ENCODE measurements around the gene L3MBTL4. TPM values are rescaled to one million over a fixed set of nuclear protein-coding genes. Genes with fewer than 3 reads are reported as not detected.

Gene L3MBTL4
- total RNA-seq, 4 donors from 2014 or later, result 0.40 to 3.8 (median 0.76) TPM

DNA sequence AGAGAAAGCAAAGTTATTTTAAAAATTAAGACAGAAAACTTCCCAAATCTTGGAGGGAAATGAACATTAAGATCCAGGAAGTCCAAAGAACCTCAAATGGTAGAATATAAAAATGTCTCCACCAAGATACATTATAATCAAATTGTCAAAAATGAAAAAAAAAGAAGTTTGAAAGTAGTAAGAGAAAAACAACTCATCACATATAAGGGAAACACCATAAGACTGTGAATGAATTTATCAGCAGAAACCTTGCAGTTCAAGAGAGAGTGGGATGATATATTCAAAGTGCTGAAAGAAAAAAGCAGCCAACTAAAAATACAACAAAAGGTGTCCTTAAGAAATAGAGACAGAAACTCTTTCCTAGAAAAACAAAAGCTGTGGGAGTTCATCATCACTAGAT is 73.0 kb downstream of the L3MBTL4 start:
- Histone ChIP-seq H3K27me3 (no peaks in the 10 kb centered on the region), H3K36me3 (no peaks in the 10 kb centered on the region), H3K9me3 (peaks cover 0 to 7% (median 0%) of the 10 kb centered on the region in 3 donors), H3K4me3 (no peak overlapping the region), H3K27ac (no peak overlapping the region), H3K4me1 (no peaks in the 10 kb centered on the region)
- intact Hi-C loops (cut with DNase I; ENCODE audit: low total_unique reads), result no loop called here
- in situ Hi-C loops (cut with MboI; ENCODE audit: low sequenced_read_pairs in 4 of 4), result loop anchor here in 2 of 4 donors (25.0 kb wide), 1 partner anchor 104 kb away; no protein-coding TSS in a partner anchor
- ATAC-seq (no peak), DNase-seq (no peak)
- no peak for TF ChIP-seq POLR2A (IDR thresholded peaks at IDR 0.05)
- TF ChIP-seq, protein P1, sequence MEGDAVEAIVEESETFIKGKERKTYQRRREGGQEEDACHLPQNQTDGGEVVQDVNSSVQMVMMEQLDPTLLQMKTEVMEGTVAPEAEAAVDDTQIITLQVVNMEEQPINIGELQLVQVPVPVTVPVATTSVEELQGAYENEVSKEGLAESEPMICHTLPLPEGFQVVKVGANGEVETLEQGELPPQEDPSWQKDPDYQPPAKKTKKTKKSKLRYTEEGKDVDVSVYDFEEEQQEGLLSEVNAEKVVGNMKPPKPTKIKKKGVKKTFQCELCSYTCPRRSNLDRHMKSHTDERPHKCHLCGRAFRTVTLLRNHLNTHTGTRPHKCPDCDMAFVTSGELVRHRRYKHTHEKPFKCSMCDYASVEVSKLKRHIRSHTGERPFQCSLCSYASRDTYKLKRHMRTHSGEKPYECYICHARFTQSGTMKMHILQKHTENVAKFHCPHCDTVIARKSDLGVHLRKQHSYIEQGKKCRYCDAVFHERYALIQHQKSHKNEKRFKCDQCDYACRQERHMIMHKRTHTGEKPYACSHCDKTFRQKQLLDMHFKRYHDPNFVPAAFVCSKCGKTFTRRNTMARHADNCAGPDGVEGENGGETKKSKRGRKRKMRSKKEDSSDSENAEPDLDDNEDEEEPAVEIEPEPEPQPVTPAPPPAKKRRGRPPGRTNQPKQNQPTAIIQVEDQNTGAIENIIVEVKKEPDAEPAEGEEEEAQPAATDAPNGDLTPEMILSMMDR (IDR thresholded peaks at IDR 0.05 in 4 of 5, conservative IDR thresholded peaks at IDR 0.05 in 1 of 5), result no peak

DNA sequence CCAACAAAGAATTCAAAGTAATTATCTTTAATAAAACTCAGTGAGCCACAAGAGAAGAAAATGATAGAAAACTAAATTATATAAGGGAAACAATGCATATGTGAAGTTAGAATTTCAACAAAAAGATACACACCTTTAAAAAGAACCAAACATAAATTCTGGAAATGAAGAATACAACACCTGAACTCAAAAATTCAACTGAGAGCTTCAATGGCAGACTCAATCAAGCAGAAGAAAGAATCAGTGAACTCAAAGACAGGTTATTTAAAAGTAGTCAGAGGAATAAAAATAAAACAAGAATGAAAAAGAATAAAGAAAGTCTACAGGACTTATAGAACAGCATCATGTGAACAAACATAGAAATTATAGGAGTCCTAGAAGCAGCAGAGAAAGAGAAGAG is 73.4 kb downstream of the L3MBTL4 start:
- intact Hi-C loops (cut with DNase I; ENCODE audit: low total_unique reads), result no loop called here
- no peak overlapping the region for H3K4me3 ChIP-seq
- in situ Hi-C loops (cut with MboI; ENCODE audit: low sequenced_read_pairs in 4 of 4), result loop anchor here in 2 of 4 donors (25.0 kb wide), 1 partner anchor 104 kb away; no protein-coding TSS in a partner anchor
- H3K9me3 ChIP-seq, result peaks cover 0 to 7% (median 0%) of the 10 kb centered on the region in 3 donors
- H3K36me3 ChIP-seq, result no peaks in the 10 kb centered on the region
- H3K4me1 ChIP-seq, result no peaks in the 10 kb centered on the region
- TF ChIP-seq, protein P1 (IDR thresholded peaks at IDR 0.05 in 4 of 5, conservative IDR thresholded peaks at IDR 0.05 in 1 of 5), result no peak
- TF ChIP-seq POLR2A (IDR thresholded peaks at IDR 0.05), result no peak
- H3K27me3 ChIP-seq, result no peaks in the 10 kb centered on the region
- DNase-seq, result no peak
- no peak for ATAC-seq
- H3K27ac ChIP-seq, result no peak overlapping the region

DNA sequence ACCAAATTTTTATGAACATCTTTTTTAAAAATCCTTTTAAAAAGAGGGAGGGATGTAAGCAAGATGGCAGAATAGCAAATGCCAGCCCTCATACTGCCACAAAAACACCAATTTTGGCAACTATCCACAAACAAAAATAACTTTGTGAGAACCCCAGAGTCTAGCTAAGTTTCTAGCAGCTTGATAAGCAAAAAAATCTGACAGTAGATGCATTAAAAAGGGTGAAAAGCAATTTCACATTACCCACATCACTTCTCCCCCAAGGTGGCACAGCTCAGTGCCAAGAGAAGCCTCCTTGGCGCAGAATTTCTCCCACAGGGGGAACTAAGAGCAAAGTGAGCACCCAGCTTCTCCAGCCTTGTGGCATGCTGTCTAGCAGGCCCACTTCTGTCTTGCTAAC is 74.6 kb downstream of the L3MBTL4 start:
- in situ Hi-C loops (cut with MboI; ENCODE audit: low sequenced_read_pairs in 4 of 4) (loop anchor here in 2 of 4 donors (25.0 kb wide), 1 partner anchor 103 kb away; no protein-coding TSS in a partner anchor), intact Hi-C loops (cut with DNase I; ENCODE audit: low total_unique reads) (no loop called here)
- no peaks in the 10 kb centered on the region for H3K4me1 ChIP-seq
- no peak for ATAC-seq
- no peak overlapping the region for H3K27ac ChIP-seq
- TF ChIP-seq, protein P1 (IDR thresholded peaks at IDR 0.05 in 4 of 5, conservative IDR thresholded peaks at IDR 0.05 in 1 of 5), result no peak
- TF ChIP-seq POLR2A (IDR thresholded peaks at IDR 0.05), result no peak
- peaks cover 0 to 7% (median 0%) of the 10 kb centered on the region in 3 donors for H3K9me3 ChIP-seq
- H3K27me3 ChIP-seq, result no peaks in the 10 kb centered on the region
- no peak for DNase-seq
- H3K4me3 ChIP-seq, result no peak overlapping the region
- no peaks in the 10 kb centered on the region for H3K36me3 ChIP-seq

DNA sequence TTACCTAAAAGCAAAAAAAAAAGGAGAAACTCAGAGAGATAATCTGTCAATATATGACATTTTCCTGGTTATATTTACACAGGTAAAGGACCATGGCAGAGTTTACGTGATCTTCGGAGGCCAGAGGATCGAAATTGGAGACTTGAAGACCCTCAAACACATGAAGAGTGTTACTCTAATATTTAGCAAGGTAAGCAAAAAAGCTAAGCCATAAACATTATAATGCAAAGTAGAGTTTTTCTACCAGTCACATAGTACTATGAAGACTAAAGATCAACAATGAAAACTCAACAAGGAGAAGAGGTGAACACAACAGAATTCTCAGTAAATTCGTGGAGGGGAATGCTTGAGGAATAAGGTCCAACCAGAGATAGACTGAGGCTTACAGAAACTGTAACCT is 78.5 kb downstream of the L3MBTL4 start:
- TF ChIP-seq, protein P1 (IDR thresholded peaks at IDR 0.05 in 4 of 5, conservative IDR thresholded peaks at IDR 0.05 in 1 of 5), result no peak
- TF ChIP-seq POLR2A (IDR thresholded peaks at IDR 0.05), result no peak
- Histone ChIP-seq H3K4me3 (no peak overlapping the region), H3K36me3 (no peaks in the 10 kb centered on the region), H3K9me3 (peaks cover 0 to 7% (median 0%) of the 10 kb centered on the region in 3 donors), H3K27me3 (no peaks in the 10 kb centered on the region), H3K27ac (no peak overlapping the region), H3K4me1 (no peaks in the 10 kb centered on the region)
- in situ Hi-C loops (cut with MboI; ENCODE audit: low sequenced_read_pairs in 4 of 4) (loop anchor here in 2 of 4 donors (25.0 kb wide), 1 partner anchor 99 kb away; no protein-coding TSS in a partner anchor), intact Hi-C loops (cut with DNase I; ENCODE audit: low total_unique reads) (no loop called here)
- DNase-seq (no peak), ATAC-seq (no peak)

DNA sequence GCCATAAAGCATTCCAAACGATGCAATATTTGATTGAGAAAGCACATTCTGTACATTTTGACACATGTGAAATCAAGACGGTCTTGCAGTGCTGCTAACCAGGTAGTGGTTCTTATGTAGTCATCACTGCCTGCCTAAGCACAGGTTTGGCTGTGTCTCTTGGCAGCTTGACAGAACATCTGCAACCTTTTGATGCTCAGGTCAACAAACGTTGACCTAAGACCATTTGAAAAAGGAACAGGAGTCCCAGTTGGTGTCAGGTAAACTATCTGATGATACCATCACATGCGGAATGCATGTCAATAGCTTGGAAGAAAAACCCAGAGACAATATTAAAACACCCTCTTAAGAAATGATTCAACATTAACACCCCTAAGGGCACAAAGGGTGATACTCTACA is 80.7 kb downstream of the L3MBTL4 start:
- Histone ChIP-seq H3K27ac (no peak overlapping the region), H3K4me1 (no peaks in the 10 kb centered on the region), H3K36me3 (no peaks in the 10 kb centered on the region), H3K4me3 (no peak overlapping the region), H3K9me3 (no peaks in the 10 kb centered on the region), H3K27me3 (no peaks in the 10 kb centered on the region)
- TF ChIP-seq POLR2A (IDR thresholded peaks at IDR 0.05), result no peak
- TF ChIP-seq, protein P1 (IDR thresholded peaks at IDR 0.05 in 4 of 5, conservative IDR thresholded peaks at IDR 0.05 in 1 of 5), result no peak
- DNase-seq (no peak), ATAC-seq (no peak)
- intact Hi-C loops (cut with DNase I; ENCODE audit: low total_unique reads) (no loop called here), in situ Hi-C loops (cut with MboI; ENCODE audit: low sequenced_read_pairs in 4 of 4) (loop anchor here in 2 of 4 donors (25.0 kb wide), 1 partner anchor 97 kb away; no protein-coding TSS in a partner anchor)

Measured in gastrocnemius medialis (tissue), 4 donors.